Measurements from ENCODE around the gene RAB5IF. TPM values are rescaled to one million over a fixed set of nuclear protein-coding genes. Genes with fewer than 3 reads are reported as not detected.

RAB5IF gene
- total and polyA plus RNA-seq, 10 of the 15 experiments (the other 5 are each of a cell fraction or from before 2014, with no cell fraction given), result 19.4 to 246 (median 92.0) TPM

DNA sequence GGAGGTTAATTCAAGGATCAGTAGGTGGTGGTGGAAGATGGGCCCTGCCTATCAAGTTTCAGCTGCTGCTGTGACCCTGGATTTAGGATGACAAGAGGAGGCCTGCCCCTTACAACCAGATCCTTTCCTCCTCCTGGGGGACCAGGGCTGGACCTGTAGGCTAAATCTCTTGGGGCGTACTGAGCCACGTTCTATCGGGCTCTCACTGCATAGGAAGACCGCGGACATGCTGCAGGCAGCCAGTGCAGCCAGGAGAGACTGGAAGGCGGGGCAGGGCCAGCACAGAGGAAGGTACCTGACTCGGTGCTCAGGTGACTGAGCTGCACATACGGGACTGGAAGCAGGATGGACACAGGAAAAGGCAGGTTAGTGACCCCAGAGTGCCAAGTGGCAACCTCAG is 48.9 kb downstream of the RAB5IF start (continued):
- TF ChIP-seq, protein P1, sequence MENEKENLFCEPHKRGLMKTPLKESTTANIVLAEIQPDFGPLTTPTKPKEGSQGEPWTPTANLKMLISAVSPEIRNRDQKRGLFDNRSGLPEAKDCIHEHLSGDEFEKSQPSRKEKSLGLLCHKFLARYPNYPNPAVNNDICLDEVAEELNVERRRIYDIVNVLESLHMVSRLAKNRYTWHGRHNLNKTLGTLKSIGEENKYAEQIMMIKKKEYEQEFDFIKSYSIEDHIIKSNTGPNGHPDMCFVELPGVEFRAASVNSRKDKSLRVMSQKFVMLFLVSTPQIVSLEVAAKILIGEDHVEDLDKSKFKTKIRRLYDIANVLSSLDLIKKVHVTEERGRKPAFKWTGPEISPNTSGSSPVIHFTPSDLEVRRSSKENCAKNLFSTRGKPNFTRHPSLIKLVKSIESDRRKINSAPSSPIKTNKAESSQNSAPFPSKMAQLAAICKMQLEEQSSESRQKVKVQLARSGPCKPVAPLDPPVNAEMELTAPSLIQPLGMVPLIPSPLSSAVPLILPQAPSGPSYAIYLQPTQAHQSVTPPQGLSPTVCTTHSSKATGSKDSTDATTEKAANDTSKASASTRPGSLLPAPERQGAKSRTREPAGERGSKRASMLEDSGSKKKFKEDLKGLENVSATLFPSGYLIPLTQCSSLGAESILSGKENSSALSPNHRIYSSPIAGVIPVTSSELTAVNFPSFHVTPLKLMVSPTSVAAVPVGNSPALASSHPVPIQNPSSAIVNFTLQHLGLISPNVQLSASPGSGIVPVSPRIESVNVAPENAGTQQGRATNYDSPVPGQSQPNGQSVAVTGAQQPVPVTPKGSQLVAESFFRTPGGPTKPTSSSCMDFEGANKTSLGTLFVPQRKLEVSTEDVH (IDR thresholded peaks at IDR 0.05; ENCODE audit: low read depth, partially characterized antibody), result no peak
- TF ChIP-seq CREM (IDR thresholded peaks at IDR 0.05; ENCODE audit: low read depth), result no peak
- no peak for TF ChIP-seq SMARCA5 (IDR thresholded peaks at IDR 0.05)

DNA sequence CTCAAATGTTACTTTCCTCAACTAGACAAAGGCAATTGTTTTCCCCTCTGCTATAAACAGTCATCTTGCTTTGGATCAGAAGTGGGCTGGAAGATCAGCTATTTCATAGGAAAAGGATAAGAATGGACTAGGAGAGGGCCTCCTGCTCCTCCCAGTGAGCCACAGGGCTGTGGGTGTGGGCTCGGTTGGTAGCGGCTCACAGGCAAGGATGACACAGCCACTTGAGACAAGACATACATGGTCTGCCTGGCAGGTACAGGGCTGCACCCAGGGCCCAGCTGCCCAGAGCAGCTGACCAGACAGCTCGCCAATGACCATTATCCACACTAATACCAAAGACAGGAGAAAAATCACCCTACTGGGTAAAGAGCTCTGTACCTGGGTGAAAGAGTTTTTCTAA is 49.4 kb downstream of the RAB5IF start:
- ChIA-PET CTCF (interaction anchor here (0.6 to 1.4 kb wide), 6 partner anchors 10 to 389 kb away, joined by 3 to 5 read pairs (median 3); partner anchors contain the start of genes RAB5IF and SLA2), RAD21 (ENCODE audit: unreplicated experiment) (no interaction called here), SMC1A (ENCODE audit: uncharacterized antibody, unreplicated experiment) (interaction anchor here (0.8 to 1.3 kb wide), 4 partner anchors 8 to 134 kb away, joined by 3 to 4 read pairs (median 3); no protein-coding TSS in a partner anchor), POLR2A (interaction anchor here (0.5 kb wide), 1 partner anchor 841 kb away, joined by 3 read pairs; no protein-coding TSS in a partner anchor)
- Histone ChIP-seq H3K4me2 (ENCODE audit: control insufficient read depth, insufficient read depth) (no peak overlapping the region), H3K4me1 (ENCODE audit: control insufficient read depth, insufficient read depth, low read length) (no peaks in the 10 kb centered on the region), H3K27me3 (replicated peaks in 1 of 2; ENCODE audit: control insufficient read depth in 2 of 2, insufficient read depth in 2 of 2, low read length in 1 of 2) (no peaks in the 10 kb centered on the region), H3K9me3 (replicated peaks; ENCODE audit: control insufficient read depth, insufficient read depth, low read length) (no peaks in the 10 kb centered on the region), H3K27ac (ENCODE audit: control insufficient read depth, insufficient read depth) (no peak overlapping the region), H3K36me3 (ENCODE audit: control insufficient read depth in 2 of 2, insufficient read depth in 2 of 2, low read length in 1 of 2) (peaks cover 2 to 3% of the 10 kb centered on the region in 2 experiments; a peak in 3 of 4 replicates), H3K4me3 (no peak overlapping the region), H2AFZ (ENCODE audit: control insufficient read depth, low read depth, low read length) (no peak overlapping the region), H4K20me1 (ENCODE audit: control insufficient read depth, insufficient read depth) (no peaks in the 10 kb centered on the region), H3K79me2 (ENCODE audit: control insufficient read depth, insufficient read depth, low read length) (no peaks in the 10 kb centered on the region), H3K9ac (ENCODE audit: control insufficient read depth, insufficient read depth, low read length) (no peak overlapping the region)
- DNase-seq (ENCODE audit: low read depth, low spot score), result no peak
- FAIRE-seq, result no peak
- intact Hi-C loops (cut with micrococcal nuclease; ENCODE audit: unreplicated experiment), result no loop called here
- in situ Hi-C loops (cut with MboI), result no loop called here
- BruUV-seq (replicated peaks), result no TSS peak
- WGBS (ENCODE audit: insufficient coverage, insufficient replicate concordance, low lambda C conversion rate, missing lambda C conversion rate), result 95% methylated on average over 3 of the region's 3 CpGs
- no peak for ATAC-seq
- TF ChIP-seq, protein P2, sequence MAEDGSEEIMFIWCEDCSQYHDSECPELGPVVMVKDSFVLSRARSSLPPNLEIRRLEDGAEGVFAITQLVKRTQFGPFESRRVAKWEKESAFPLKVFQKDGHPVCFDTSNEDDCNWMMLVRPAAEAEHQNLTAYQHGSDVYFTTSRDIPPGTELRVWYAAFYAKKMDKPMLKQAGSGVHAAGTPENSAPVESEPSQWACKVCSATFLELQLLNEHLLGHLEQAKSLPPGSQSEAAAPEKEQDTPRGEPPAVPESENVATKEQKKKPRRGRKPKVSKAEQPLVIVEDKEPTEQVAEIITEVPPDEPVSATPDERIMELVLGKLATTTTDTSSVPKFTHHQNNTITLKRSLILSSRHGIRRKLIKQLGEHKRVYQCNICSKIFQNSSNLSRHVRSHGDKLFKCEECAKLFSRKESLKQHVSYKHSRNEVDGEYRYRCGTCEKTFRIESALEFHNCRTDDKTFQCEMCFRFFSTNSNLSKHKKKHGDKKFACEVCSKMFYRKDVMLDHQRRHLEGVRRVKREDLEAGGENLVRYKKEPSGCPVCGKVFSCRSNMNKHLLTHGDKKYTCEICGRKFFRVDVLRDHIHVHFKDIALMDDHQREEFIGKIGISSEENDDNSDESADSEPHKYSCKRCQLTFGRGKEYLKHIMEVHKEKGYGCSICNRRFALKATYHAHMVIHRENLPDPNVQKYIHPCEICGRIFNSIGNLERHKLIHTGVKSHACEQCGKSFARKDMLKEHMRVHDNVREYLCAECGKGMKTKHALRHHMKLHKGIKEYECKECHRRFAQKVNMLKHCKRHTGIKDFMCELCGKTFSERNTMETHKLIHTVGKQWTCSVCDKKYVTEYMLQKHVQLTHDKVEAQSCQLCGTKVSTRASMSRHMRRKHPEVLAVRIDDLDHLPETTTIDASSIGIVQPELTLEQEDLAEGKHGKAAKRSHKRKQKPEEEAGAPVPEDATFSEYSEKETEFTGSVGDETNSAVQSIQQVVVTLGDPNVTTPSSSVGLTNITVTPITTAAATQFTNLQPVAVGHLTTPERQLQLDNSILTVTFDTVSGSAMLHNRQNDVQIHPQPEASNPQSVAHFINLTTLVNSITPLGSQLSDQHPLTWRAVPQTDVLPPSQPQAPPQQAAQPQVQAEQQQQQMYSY (CRISPR knock-in tag; IDR thresholded peaks at IDR 0.05), result no peak
- no peak for TF ChIP-seq CBX5 (IDR thresholded peaks at IDR 0.05; ENCODE audit: low read depth)
- TF ChIP-seq BMI1 (IDR thresholded peaks at IDR 0.05; ENCODE audit: borderline replicate concordance), result no peak
- no peak for TF ChIP-seq RCOR1 (conservative IDR thresholded peaks at IDR 0.05; ENCODE audit: low read depth, low read length)
- TF ChIP-seq, protein P3, sequence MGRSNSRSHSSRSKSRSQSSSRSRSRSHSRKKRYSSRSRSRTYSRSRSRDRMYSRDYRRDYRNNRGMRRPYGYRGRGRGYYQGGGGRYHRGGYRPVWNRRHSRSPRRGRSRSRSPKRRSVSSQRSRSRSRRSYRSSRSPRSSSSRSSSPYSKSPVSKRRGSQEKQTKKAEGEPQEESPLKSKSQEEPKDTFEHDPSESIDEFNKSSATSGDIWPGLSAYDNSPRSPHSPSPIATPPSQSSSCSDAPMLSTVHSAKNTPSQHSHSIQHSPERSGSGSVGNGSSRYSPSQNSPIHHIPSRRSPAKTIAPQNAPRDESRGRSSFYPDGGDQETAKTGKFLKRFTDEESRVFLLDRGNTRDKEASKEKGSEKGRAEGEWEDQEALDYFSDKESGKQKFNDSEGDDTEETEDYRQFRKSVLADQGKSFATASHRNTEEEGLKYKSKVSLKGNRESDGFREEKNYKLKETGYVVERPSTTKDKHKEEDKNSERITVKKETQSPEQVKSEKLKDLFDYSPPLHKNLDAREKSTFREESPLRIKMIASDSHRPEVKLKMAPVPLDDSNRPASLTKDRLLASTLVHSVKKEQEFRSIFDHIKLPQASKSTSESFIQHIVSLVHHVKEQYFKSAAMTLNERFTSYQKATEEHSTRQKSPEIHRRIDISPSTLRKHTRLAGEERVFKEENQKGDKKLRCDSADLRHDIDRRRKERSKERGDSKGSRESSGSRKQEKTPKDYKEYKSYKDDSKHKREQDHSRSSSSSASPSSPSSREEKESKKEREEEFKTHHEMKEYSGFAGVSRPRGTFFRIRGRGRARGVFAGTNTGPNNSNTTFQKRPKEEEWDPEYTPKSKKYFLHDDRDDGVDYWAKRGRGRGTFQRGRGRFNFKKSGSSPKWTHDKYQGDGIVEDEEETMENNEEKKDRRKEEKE (IDR thresholded peaks at IDR 0.05), result no peak
- TF ChIP-seq, protein P4, sequence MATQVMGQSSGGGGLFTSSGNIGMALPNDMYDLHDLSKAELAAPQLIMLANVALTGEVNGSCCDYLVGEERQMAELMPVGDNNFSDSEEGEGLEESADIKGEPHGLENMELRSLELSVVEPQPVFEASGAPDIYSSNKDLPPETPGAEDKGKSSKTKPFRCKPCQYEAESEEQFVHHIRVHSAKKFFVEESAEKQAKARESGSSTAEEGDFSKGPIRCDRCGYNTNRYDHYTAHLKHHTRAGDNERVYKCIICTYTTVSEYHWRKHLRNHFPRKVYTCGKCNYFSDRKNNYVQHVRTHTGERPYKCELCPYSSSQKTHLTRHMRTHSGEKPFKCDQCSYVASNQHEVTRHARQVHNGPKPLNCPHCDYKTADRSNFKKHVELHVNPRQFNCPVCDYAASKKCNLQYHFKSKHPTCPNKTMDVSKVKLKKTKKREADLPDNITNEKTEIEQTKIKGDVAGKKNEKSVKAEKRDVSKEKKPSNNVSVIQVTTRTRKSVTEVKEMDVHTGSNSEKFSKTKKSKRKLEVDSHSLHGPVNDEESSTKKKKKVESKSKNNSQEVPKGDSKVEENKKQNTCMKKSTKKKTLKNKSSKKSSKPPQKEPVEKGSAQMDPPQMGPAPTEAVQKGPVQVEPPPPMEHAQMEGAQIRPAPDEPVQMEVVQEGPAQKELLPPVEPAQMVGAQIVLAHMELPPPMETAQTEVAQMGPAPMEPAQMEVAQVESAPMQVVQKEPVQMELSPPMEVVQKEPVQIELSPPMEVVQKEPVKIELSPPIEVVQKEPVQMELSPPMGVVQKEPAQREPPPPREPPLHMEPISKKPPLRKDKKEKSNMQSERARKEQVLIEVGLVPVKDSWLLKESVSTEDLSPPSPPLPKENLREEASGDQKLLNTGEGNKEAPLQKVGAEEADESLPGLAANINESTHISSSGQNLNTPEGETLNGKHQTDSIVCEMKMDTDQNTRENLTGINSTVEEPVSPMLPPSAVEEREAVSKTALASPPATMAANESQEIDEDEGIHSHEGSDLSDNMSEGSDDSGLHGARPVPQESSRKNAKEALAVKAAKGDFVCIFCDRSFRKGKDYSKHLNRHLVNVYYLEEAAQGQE (IDR thresholded peaks at IDR 0.05; ENCODE audit: low read depth, low read length), result no peak

All from GM12878 (cell line).